Cerebellar cortex (tissue), 1 donor: ENCODE results near the gene MIOS.
"Not testable (repeated sequence)": the region's sequence is repeated elsewhere in the genome, so short reads cannot be mapped to it uniquely, and the experiment has no call there.

ENCODE experiments used
- DNase-seq: peaks from one replicate; pipeline ENCODE4 v3.0.0-alpha.2; 2015; ENCODE audit warnings: low spot score

The MIOS gene

DNA sequence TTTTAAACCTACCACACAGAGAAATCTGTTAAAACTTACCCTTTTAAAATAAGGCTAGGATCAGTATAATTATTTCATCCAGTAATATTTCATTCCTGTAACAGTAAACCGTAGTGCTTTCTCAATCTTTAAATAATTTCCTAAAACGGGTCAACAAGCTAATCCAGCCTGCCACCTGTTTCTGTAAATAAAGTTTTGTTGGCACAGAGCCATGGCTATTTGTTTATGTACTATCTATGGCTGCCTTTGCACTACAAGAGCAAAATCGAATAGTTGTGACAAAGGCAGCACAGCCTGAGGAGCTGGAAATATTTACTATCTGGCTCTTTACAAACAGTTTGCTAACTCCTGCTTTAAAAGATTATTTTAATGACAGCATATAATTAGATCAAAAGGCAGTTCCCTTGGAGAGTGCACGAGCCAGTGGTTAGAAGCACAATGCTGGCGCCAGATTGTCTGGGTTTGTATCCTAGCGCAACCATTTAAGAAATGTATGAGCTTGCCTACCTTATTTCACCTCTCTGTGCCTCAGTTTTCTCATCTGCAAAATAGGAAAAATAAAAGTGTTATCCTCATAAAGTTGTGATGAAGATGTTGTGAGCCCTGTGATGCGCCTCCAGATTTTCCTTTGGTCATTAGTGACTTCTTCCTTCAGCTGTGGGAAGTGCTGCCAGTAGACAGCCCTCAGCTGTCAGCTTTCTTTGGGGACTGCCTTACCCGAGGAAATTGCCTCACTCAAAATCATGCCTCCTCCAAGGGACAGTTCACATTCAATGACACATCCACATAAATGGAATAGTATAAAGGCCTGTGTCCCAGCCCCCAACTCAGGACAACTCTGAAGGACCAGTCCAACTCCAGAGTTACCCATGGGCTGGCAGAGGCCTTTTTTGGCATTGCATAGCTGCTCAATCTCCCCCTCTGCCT is 11.8 kb upstream of the MIOS start:
- peak; percentile 87 for DNase-seq

- DNase-seq, result no peak
Observed at GRCh38 chr7:7556852-7557251, 9.8 kb upstream of the MIOS start.

GRCh38 chr7:7557252-7557651 is 9.4 kb upstream of the MIOS start:
- no peak for DNase-seq

- DNase-seq, result not testable (repeated sequence)
Observed at GRCh38 chr7:7561591-7561990, 5.1 kb upstream of the MIOS start.

DNA sequence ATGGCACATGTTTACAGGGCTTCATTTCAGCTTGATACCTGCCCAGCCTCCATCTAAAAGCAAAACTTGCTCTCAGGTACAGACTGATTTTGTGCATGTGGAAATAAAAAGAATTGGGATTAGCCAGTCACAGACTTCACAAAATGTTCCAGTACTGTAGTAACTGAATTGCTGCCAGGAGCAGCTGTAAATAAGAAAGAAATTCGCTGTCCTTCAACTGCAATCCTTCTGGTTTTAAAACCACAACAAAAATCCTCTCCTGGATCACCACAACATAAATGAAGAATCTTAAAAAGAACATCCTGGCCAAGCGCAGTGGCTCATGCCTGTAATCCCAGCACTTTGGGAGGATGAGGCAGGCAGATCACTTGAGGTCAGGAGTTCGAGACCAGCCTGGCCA is 3.9 kb upstream of the MIOS start:
- DNase-seq, result no peak

DNA sequence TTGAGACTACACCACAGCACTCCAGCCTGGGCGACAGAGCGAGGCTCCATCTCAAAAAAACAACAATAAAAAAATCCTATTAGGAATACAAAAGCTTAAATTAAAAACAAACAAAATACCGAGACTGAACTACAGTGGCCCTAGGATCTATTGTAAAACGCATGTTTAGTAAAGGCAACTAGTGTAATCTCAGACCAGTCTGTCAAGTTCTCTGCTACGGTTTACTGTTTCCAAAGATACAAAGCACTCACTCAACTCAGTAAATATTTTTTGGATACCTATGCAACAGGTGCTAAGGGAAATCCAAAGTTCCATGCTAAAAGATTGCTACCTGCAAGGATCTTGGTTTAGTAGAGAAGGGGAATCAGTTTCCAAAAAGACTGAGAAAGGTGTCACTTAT is 3.4 kb upstream of the MIOS start:
- no peak for DNase-seq

GRCh38 chr7:7563813-7564212 is 2.9 kb upstream of the MIOS start:
- DNase-seq, result no peak

- no peak for DNase-seq
Observed at GRCh38 chr7:7564323-7564780, 2.3 kb upstream of the MIOS start.

GRCh38 chr7:7565018-7565680 is 1.5 kb upstream of the MIOS start:
- no peak for DNase-seq

- no peak for DNase-seq
Observed at GRCh38 chr7:7565746-7566650, 686 bp upstream of the MIOS start.

GRCh38 chr7:7567898-7568531 is 1.3 kb downstream of the MIOS start:
- no peak for DNase-seq

DNA sequence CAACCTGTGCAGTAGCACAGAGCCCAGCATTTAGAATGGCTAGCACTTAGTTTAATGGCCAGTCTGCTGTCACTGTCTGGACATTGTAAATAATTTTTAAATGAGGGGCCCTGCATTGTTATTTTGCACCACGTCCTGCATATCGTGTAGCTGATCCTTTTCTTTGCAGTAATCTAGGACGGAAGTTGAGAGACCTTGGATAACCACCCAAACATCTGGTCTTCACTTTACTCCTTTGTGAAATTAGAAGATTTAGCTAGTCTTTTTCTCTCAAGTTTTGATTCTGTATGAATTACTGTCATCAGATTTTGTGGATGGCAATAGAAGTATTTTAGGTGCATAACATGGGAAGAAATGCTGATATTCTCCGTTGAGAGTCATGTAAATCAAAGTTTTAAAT is 1.9 kb downstream of the MIOS start:
- no peak for DNase-seq

GRCh38 chr7:7569081-7569527 is 2.4 kb downstream of the MIOS start:
- no peak for DNase-seq

DNA sequence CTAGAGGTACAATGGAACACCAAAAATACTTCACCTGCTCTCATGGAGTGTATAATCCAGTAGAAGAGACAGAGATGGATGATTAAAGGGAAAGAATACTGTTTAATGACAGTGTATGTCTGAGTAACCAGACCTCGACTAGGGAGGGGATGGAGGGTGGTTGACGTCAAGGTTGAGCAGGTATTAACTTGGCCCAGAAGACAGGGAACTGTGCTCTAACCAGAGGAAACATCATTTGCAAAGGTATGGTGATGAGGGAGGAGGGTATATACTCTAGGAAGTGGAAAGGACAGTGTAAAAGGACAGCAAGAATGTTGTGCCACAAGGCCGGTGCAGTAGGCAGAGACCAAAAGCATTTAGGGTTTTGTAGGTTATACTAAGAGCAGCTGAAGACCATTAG is 2.9 kb downstream of the MIOS start:
- DNase-seq, result no peak

DNA sequence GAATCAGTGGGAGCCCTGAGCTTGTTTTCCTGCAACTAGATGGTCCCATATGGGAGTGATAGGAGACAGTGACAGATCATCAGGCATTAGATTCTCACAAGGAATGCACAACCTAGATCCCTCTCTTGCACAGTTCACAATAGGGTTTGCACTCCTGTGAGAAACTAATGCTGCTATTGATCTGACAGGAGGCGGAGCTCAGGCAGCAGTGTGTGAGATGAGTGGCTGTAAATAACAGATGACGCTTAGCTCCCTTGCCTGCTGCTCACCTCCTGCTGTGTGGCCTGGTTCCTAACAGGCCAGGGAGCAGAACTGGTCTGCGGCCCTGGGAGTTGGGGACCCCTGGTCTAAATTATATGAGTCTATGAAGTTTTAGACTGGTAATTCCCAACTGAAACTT is 3.9 kb downstream of the MIOS start:
- DNase-seq, result no peak

- no peak for DNase-seq
Observed at GRCh38 chr7:7573701-7574100, 7.0 kb downstream of the MIOS start.

DNA sequence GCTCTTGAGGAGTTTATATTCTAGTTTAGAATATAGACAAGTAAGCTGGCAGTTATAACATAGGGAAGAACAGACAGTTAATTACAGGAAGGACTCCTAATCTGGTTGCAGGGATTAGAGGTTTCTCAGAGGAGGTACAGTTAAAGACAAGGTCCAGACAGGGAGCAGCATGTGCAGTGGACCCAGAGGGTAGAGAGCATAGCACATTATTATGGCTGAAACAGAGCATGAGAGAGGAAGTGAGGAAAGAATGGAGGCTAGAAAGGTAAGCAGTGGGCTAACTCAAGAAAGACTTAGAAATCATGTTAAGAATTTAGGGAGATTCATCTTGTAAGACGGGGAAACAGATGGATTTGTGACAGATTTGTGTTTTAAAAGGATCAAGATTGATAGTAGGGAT is 9.7 kb downstream of the MIOS start:
- no peak for DNase-seq

GRCh38 chr7:7577888-7578287 is 11.2 kb downstream of the MIOS start:
- DNase-seq, result no peak

- DNase-seq, result no peak
Observed at GRCh38 chr7:7579638-7580037, 13.0 kb downstream of the MIOS start.

- DNase-seq, result no peak
Observed at GRCh38 chr7:7581531-7582179, 15.0 kb downstream of the MIOS start.

GRCh38 chr7:7582596-7582995 is 15.9 kb downstream of the MIOS start:
- DNase-seq, result no peak
